HCT116 (cell line): ENCODE results near the gene EHMT1. TPM values are rescaled to one million over a fixed set of nuclear protein-coding genes. Genes with fewer than 3 reads are reported as not detected.

Experiments used
- ATAC-seq: fragments of 200-7000 bp; cut with Tn5 transposase; 2 replicates; pipeline ENCODE4 v1.9.1; 2020; ENCODE audit warnings: mild to moderate bottlenecking, moderate library complexity
- BruUV-seq: library from RNA; stranded (reverse); fragments of 400-500 nt; replicated peaks from 2 replicates; lab custom pipeline; 2021; lab: Mats Ljungman, UMichigan
- CTCF ChIA-PET: fragments of 300-600 bp; sonication (Branson Sonifier 250); formaldehyde crosslinking; loops from one replicate; lab custom pipeline; 2021; ENCODE audit warnings: antibody characterized with exemption; lab: Charles Lee
- POLR2A ChIA-PET: fragments of 300-600, 350-600 bp; sonication (Branson Sonifier 250); formaldehyde crosslinking; loops from one replicate; lab custom pipeline; 2021; ENCODE audit warnings: antibody characterized with exemption; lab: Charles Lee
- RAD21 ChIA-PET, 2 experiments: fragments of 300-600 bp; sonication (Branson Sonifier 250); formaldehyde crosslinking; loops; one replicate each; lab custom pipeline; 2023; ENCODE audit warnings: low total read pairs in 2 of 2; ENCODE audit not compliant: uncharacterized antibody in 2 of 2, unreplicated experiment in 2 of 2, low non-redundant PET in 1 of 2; lab: Charles Lee
- DNase-seq: peaks from one replicate; pipeline ENCODE4 v3.0.0-alpha.2; 2010; ENCODE audit warnings: low read depth, low spot score
- H2AFZ ChIP-seq: fragments of 200-600 bp; shearing (Covaris generic), sonication (generic); 2 replicates; pipeline ENCODE4 v1.6.1; 2017; ENCODE audit warnings: low read depth, mixed run types, mixed read lengths, antibody characterized with exemption, low read length; ENCODE audit not compliant: poor library complexity, severe bottlenecking
- H3K27ac ChIP-seq: 2 replicates; pipeline ENCODE4 v1.5.1; 2012; ENCODE audit warnings: low read depth, low read length
- H3K27me3 ChIP-seq: fragments of 200-600 bp; sonication (generic); 2 replicates; pipeline ENCODE4 v1.6.1; 2016; ENCODE audit warnings: mixed run types, low read length, mixed read lengths; ENCODE audit not compliant: insufficient read depth
- H3K36me3 ChIP-seq, 2 experiments: fragments of 200-500 bp in 1 of 2; fragments of 200-600 bp in 1 of 2; sonication (Bioruptor generic) in 1 of 2; sonication (generic) in 1 of 2; 2 replicates each; pipeline versions ENCODE4 v1.5.1 to v1.6.1; 2014 to 2016; ENCODE audit warnings: low read length in 2 of 2, inconsistent platforms in 1 of 2, mixed read lengths in 1 of 2, mixed run types in 1 of 2; ENCODE audit not compliant: insufficient read depth in 2 of 2, control insufficient read depth in 1 of 2
- H3K4me1 ChIP-seq, 2 experiments: fragments of 200-600 bp in 1 of 2; sonication (generic) in 1 of 2; 2 replicates each; pipeline versions ENCODE4 v1.5.1 to v1.6.1; 2012 to 2017; ENCODE audit warnings: low read length in 2 of 2, inconsistent platforms in 1 of 2, mild to moderate bottlenecking in 1 of 2, mixed read lengths in 1 of 2, mixed run types in 1 of 2, moderate library complexity in 1 of 2; ENCODE audit not compliant: insufficient read depth in 2 of 2, control insufficient read depth in 1 of 2
- H3K4me2 ChIP-seq: fragments of 200-600 bp; sonication (generic); 2 replicates; pipeline ENCODE4 v1.6.1; 2017; ENCODE audit warnings: mixed run types, low read length, mixed read lengths
- H3K4me3 ChIP-seq, 2 experiments: fragments of 200-600 bp in 1 of 2; sonication (generic) in 1 of 2; replicated peaks in 1 of 2; 2 replicates each; pipeline ENCODE4 v1.5.1; 2011 to 2016; ENCODE audit warnings: low read length in 2 of 2, control low read depth in 1 of 2, low read depth in 1 of 2, mild to moderate bottlenecking in 1 of 2, mixed read lengths in 1 of 2, mixed run types in 1 of 2
- H3K79me2 ChIP-seq: fragments of 200-600 bp; sonication (generic); 2 replicates; pipeline ENCODE4 v1.6.1; 2017; ENCODE audit warnings: mild to moderate bottlenecking, mixed run types, low read length, moderate library complexity, mixed read lengths; ENCODE audit not compliant: insufficient read depth
- H3K9ac ChIP-seq: fragments of 200-600 bp; sonication (generic); 2 replicates; pipeline ENCODE4 v1.6.1; 2016; ENCODE audit warnings: low read length, mixed read lengths
- H3K9me2 ChIP-seq: fragments of 200-600 bp; sonication (generic), shearing (Covaris generic); 2 replicates; pipeline ENCODE4 v1.6.1; 2017; ENCODE audit warnings: mixed run types, mild to moderate bottlenecking, moderate library complexity; ENCODE audit not compliant: insufficient read depth
- H3K9me3 ChIP-seq, 2 experiments: fragments of 200-500 bp in 1 of 2; fragments of 200-600 bp in 1 of 2; sonication (Bioruptor generic) in 1 of 2; sonication (generic) in 1 of 2; 2 replicates each; pipeline ENCODE4 v1.6.1; 2014 to 2017; ENCODE audit warnings: low read length in 2 of 2, mixed read lengths in 2 of 2, inconsistent platforms in 1 of 2, low read depth in 1 of 2, mild to moderate bottlenecking in 1 of 2, mixed run types in 1 of 2, moderate library complexity in 1 of 2; ENCODE audit not compliant: control insufficient read depth in 1 of 2, insufficient read depth in 1 of 2
- H4K20me1 ChIP-seq: fragments of 200-600 bp; sonication (generic), shearing (Covaris generic); 2 replicates; pipeline ENCODE4 v1.6.1; 2017; ENCODE audit warnings: mixed run types, mild to moderate bottlenecking, moderate library complexity; ENCODE audit not compliant: insufficient read depth
- CBX3 ChIP-seq: IDR thresholded peaks from 2 replicates; pipeline ENCODE4 v1.6.1; 2012; ENCODE audit warnings: low read depth
- CEBPB ChIP-seq: IDR thresholded peaks from 2 replicates; pipeline ENCODE4 v1.6.1; 2012; ENCODE audit warnings: low read depth
- EGR1 ChIP-seq: IDR thresholded peaks from 2 replicates; pipeline ENCODE4 v1.6.1; 2012; ENCODE audit warnings: low read depth
- ELF1 ChIP-seq: IDR thresholded peaks from 2 replicates; pipeline ENCODE4 v1.6.1; 2012; ENCODE audit warnings: low read depth, borderline replicate concordance
- FOSL1 ChIP-seq: IDR thresholded peaks from 2 replicates; pipeline ENCODE4 v1.6.1; 2012; ENCODE audit warnings: low read depth
- POLR2A ChIP-seq: IDR thresholded peaks from 2 replicates; pipeline ENCODE4 v1.7.0; 2011; ENCODE audit warnings: borderline replicate concordance; ENCODE audit not compliant: insufficient read depth, insufficient read length; ENCODE audit errors: extremely low read depth
- POLR2AphosphoS5 ChIP-seq: IDR thresholded peaks from 2 replicates; pipeline ENCODE4 v1.6.1; 2011; ENCODE audit warnings: mild to moderate bottlenecking, low read depth, low read length, moderate library complexity
- RAD21 ChIP-seq: IDR thresholded peaks from 2 replicates; pipeline ENCODE4 v1.6.1; 2012; ENCODE audit warnings: low read depth, mild to moderate bottlenecking
- REST ChIP-seq: IDR thresholded peaks from 2 replicates; pipeline ENCODE4 v1.6.1; 2012; ENCODE audit warnings: low read depth
- SIN3A ChIP-seq: IDR thresholded peaks from 2 replicates; pipeline ENCODE4 v1.6.1; 2012; ENCODE audit warnings: low read depth
- SRF ChIP-seq: IDR thresholded peaks from 2 replicates; pipeline ENCODE4 v1.6.1; 2012; ENCODE audit warnings: low read depth
- TCF7L2 ChIP-seq: IDR thresholded peaks from 2 replicates; pipeline ENCODE4 v1.7.0; 2011; ENCODE audit warnings: borderline replicate concordance, inconsistent platforms; ENCODE audit not compliant: insufficient read depth, insufficient read length; ENCODE audit errors: extremely low read depth
- YY1 ChIP-seq: IDR thresholded peaks from 2 replicates; pipeline ENCODE4 v1.6.1; 2011; ENCODE audit warnings: low read length, low read depth, moderate library complexity, mild to moderate bottlenecking; ENCODE audit not compliant: insufficient replicate concordance; ENCODE audit errors: extremely low read depth
- ZBTB33 ChIP-seq: IDR thresholded peaks from 2 replicates; pipeline ENCODE4 v1.6.1; 2011; ENCODE audit warnings: mild to moderate bottlenecking, low read length, moderate library complexity; ENCODE audit not compliant: insufficient replicate concordance; ENCODE audit errors: extremely low read depth
- ZNF274 ChIP-seq: fragments of 200-500 bp; sonication (Bioruptor generic); IDR thresholded peaks from 2 replicates; pipeline ENCODE4 v1.6.1; 2014; ENCODE audit warnings: mild to moderate bottlenecking, low read depth, low read length, inconsistent platforms
- intact Hi-C: fragments of 100-400 bp; cut with micrococcal nuclease; formaldehyde crosslinking; loops from 2 replicates; pipeline ENCODE4 v1.10.0; 2022
- total RNA-seq: library from RNA; stranded (reverse); gene quantifications from one replicate; pipeline ENCODE4 v1.2.1, GENCODE V29; 2021; ENCODE audit not compliant: unreplicated experiment

Gene EHMT1
- total RNA-seq, 1 experiment from 2014 or later: 86.1 TPM

- TF ChIP-seq REST (no peak), CEBPB (no peak), YY1 (no peak), SRF (no peak), FOSL1 (no peak), ZNF274 (no peak)
Measured at GRCh38 chr9:137685035-137685740, 66.4 kb downstream of the EHMT1 start (continued).

GRCh38 chr9:137685741-137686420, 67.1 kb downstream of the EHMT1 start:
- Histone ChIP-seq H3K9me2 (no peaks in the 10 kb centered on the region), H3K36me3 (no peaks in the 10 kb centered on the region), H3K9me3 (no peaks in the 10 kb centered on the region), H2AFZ (no peak overlapping the region), H3K27ac (no peak overlapping the region), H3K79me2 (peaks cover 99% of the 10 kb centered on the region), H3K4me1 (no peaks in the 10 kb centered on the region; a peak in 1 of 4 replicates), H3K27me3 (no peaks in the 10 kb centered on the region), H3K4me3 (no peak overlapping the region), H3K9ac (no peak overlapping the region), H3K4me2 (no peak overlapping the region), H4K20me1 (no peaks in the 10 kb centered on the region; the same call in 1 of the 2 replicates)
- no TSS peak for BruUV-seq
- RAD21 ChIA-PET: no interaction called here
- no peak for ATAC-seq
- no peak for DNase-seq
- intact Hi-C loops: no loop called here
- CTCF ChIA-PET: no interaction called here
- POLR2A ChIA-PET: no interaction called here
- TF ChIP-seq POLR2AphosphoS5 (no peak), SRF (no peak), CBX3 (no peak), TCF7L2 (no peak), RAD21 (no peak), SIN3A (no peak), ZBTB33 (no peak), EGR1 (no peak), ELF1 (no peak), POLR2A (no peak), CEBPB (no peak), REST (no peak)
